ENCODE results near the gene ADGRL3.

The ADGRL3 gene

DNA sequence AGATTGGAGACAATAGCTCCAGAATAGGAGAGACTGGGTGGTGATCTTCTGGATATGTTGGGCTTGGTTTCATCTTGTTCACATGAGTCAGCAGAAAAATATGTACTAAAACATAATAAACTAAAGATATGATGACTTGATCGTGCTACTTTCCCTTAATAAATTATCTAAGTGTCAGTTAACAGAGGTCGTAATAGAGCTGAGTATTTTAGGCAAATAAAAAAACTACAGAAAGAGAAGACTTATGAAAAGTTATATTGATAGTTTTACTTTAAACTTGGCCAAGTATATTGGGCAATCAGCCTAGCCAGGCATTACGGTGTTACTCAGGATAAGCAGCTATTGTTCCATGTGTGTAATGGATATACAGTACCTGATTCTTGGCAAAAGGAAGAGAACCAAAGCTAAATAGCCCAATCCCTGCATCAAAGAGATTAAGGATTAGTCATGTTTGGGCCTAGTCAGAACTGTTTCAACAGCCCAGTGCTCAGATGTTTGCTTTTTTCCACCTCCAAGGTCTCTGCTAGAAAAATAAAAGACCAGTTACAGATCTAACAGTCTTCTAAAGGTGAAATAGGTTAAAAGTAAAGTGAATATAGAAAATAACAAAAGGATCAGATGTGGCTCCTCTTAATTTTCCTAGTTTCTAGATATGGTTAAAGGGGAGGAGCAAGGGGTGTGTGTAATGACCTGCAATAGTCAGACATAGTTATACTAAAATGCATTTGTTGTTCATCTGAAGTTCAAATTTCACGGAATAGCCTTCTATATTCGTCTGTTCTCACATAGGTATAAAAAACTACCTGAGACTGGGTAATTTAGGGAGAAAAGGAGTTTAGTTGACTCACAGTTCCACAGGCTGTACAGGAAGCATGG is 262.6 kb downstream of the ADGRL3 start:
- TF ChIP-seq, protein P1, sequence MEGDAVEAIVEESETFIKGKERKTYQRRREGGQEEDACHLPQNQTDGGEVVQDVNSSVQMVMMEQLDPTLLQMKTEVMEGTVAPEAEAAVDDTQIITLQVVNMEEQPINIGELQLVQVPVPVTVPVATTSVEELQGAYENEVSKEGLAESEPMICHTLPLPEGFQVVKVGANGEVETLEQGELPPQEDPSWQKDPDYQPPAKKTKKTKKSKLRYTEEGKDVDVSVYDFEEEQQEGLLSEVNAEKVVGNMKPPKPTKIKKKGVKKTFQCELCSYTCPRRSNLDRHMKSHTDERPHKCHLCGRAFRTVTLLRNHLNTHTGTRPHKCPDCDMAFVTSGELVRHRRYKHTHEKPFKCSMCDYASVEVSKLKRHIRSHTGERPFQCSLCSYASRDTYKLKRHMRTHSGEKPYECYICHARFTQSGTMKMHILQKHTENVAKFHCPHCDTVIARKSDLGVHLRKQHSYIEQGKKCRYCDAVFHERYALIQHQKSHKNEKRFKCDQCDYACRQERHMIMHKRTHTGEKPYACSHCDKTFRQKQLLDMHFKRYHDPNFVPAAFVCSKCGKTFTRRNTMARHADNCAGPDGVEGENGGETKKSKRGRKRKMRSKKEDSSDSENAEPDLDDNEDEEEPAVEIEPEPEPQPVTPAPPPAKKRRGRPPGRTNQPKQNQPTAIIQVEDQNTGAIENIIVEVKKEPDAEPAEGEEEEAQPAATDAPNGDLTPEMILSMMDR (conservative IDR thresholded peaks at IDR 0.05; ENCODE audit: control insufficient read depth, insufficient read depth, low read depth, low read length): no peak
- no peak overlapping the region for H3K4me3 ChIP-seq (ENCODE audit: control insufficient read depth, low read depth, low read length)
- DNase-seq (ENCODE audit: low read depth): peak; percentile 70

DNA sequence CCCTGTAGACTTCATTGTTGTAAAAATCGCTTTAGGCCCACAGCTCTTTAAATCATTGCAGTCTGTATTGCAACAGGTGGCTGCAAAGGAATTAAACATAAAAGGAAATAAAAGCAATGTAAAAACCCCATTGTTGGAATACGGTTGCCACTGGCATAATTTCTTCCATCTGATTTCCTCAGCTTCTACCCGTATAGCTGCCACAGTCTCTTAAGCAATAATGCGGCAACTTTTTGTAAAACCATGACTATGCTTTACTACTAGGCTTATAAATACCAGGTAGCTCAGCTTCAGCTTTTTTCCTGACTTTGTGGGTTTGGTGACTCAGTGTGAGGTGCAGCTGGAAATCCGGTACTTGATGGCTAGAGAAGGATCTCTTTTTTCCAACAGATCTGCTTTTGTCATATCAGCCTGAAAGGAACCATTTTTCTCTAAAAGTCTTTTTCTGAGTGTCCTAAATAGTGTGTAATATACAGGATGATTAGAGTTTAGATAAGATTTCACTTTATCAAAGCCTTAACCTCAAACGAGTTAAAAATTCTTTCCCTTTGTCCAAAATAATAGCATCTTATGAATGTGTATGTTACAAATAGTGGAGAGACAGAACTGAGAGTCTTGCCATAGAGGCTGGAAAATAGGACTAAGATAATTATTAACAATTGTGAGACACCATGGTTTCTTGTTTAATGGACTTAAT is 268.0 kb downstream of the ADGRL3 start:
- TF ChIP-seq, protein P1 (conservative IDR thresholded peaks at IDR 0.05; ENCODE audit: control insufficient read depth, insufficient read depth, low read depth, low read length): no peak
- DNase-seq (ENCODE audit: low read depth): peak; percentile 49
- H3K4me3 ChIP-seq (ENCODE audit: control insufficient read depth, low read depth, low read length): no peak overlapping the region

DNA sequence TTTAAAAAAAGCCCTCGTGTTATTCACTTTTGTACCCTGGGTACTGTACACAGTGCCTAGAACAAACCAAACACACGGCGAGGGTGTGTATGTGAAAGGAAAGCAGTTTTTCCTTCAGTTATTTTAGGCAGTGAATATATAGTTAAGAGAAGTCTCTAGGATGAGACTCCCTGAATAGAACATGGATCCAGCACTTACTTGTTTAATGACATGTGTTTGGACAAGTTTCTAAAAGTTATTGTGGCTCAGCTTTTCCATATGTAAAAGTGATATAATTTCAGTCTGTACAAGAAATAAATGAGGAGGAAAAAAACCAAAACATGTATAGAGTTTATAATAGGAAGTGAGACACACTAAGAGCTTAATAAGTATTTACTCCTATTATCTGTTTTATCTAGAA is 273.2 kb downstream of the ADGRL3 start:
- H3K4me3 ChIP-seq (ENCODE audit: control insufficient read depth, low read depth, low read length): no peak overlapping the region
- TF ChIP-seq, protein P1 (conservative IDR thresholded peaks at IDR 0.05; ENCODE audit: control insufficient read depth, insufficient read depth, low read depth, low read length): no peak

DNA sequence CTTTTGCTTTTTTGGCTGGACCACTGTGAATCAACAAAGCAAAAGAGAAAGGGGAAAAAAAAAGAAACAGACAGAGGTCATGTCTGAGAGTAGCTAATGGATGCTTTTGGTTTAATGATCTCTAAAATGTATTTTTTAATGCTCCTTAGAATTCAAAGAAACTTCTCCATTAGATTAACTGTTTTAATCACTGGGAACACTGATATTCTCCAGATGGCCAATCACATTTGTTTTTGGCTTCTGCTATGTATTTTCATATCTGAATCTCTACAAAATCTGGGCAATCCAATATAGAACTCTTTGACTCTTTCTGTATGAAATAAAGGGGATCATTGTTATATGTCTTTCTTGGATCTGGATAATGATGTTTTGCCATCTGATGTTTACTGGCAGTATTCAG is 278.2 kb downstream of the ADGRL3 start:
- TF ChIP-seq, protein P1 (conservative IDR thresholded peaks at IDR 0.05; ENCODE audit: control insufficient read depth, insufficient read depth, low read depth, low read length): no peak
- DNase-seq (ENCODE audit: low read depth): no peak
- H3K4me3 ChIP-seq (ENCODE audit: control insufficient read depth, low read depth, low read length): no peak overlapping the region

More for the DNA sequence above, 273.2 kb downstream of the ADGRL3 start:
- DNase-seq (ENCODE audit: low read depth): no peak

DNA sequence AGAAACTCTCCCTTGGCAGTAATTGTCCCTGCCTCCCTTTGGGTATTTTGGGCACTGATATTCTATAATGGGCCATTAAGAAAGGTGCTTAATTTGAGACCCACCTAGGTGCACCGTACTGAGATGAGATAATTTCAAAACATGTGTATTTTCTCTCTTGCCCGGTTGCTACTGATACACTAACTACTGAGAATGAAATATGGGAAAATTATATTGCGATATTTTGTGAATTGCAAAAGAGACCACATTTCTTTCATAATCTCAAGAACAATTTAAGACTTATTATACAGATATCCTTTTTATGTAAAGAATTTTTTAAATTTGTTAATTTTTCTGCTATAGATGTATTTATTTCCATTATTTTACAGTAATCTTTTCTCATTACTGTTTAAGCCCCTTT is 284.9 kb downstream of the ADGRL3 start:
- no peak overlapping the region for H3K4me3 ChIP-seq (ENCODE audit: control insufficient read depth, low read depth, low read length)
- DNase-seq (ENCODE audit: low read depth): no peak
- TF ChIP-seq, protein P1 (conservative IDR thresholded peaks at IDR 0.05; ENCODE audit: control insufficient read depth, insufficient read depth, low read depth, low read length): no peak

DNA sequence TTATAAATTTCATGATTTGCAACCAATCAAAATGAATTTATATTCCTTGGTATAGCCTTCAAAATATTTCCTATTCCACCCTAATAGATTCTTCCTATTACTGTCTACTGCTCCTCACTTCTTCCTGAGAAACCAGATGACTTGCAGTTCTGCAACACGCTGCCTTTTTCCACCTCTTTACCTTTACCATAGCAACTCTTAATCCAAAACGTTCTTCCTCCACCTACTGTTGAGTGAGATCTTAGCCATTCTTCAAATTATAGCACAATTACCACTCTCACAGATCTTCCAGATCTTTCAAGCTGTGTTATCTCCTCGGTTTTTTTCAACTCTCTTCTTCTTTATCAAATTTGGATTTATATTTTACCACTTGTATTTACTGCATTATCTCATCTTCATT is 289.8 kb downstream of the ADGRL3 start:
- DNase-seq (ENCODE audit: low read depth): no peak
- H3K4me3 ChIP-seq (ENCODE audit: control insufficient read depth, low read depth, low read length): no peak overlapping the region
- TF ChIP-seq, protein P1 (conservative IDR thresholded peaks at IDR 0.05; ENCODE audit: control insufficient read depth, insufficient read depth, low read depth, low read length): no peak
